ENCODE results near the gene MS4A5.

- TF ChIP-seq CTCF (IDR thresholded peaks at IDR 0.05) (no peak), EZH2 (IDR thresholded peaks at IDR 0.05) (no peak), EZH2phosphoT487 (IDR thresholded peaks at IDR 0.05) (no peak)
Observed at GRCh38 chr11:60433401-60433800, 4.0 kb downstream of the MS4A5 start.
